Left lobe of liver (tissue), 2 donors: ENCODE data around the gene NCDN. TPM values are rescaled to one million over a fixed set of nuclear protein-coding genes. Genes with fewer than 3 reads are reported as not detected.

Experiments
- ATAC-seq: fragments of 200-7000 bp; cut with Tn5 transposase; one replicate; pipeline ENCODE4 v1.9.1; 2020; ENCODE audit warnings: mild to moderate bottlenecking, moderate library complexity
- DNase-seq: peaks from one replicate; pipeline ENCODE4 v3.0.0-alpha.2; 2020; ENCODE audit warnings: low spot score
- total RNA-seq: library from RNA; stranded (reverse); gene quantifications from one replicate; pipeline ENCODE4 v1.2.1, GENCODE V29; 2021
- donor health status: DM: no; HTN: no; CAD: no; lungs with moderate emphysema.
- donor health status: DM: no; HTN: yes; CAD: no.

The NCDN gene
- total RNA-seq, 1 donor from 2014 or later: 7.0 TPM

DNA sequence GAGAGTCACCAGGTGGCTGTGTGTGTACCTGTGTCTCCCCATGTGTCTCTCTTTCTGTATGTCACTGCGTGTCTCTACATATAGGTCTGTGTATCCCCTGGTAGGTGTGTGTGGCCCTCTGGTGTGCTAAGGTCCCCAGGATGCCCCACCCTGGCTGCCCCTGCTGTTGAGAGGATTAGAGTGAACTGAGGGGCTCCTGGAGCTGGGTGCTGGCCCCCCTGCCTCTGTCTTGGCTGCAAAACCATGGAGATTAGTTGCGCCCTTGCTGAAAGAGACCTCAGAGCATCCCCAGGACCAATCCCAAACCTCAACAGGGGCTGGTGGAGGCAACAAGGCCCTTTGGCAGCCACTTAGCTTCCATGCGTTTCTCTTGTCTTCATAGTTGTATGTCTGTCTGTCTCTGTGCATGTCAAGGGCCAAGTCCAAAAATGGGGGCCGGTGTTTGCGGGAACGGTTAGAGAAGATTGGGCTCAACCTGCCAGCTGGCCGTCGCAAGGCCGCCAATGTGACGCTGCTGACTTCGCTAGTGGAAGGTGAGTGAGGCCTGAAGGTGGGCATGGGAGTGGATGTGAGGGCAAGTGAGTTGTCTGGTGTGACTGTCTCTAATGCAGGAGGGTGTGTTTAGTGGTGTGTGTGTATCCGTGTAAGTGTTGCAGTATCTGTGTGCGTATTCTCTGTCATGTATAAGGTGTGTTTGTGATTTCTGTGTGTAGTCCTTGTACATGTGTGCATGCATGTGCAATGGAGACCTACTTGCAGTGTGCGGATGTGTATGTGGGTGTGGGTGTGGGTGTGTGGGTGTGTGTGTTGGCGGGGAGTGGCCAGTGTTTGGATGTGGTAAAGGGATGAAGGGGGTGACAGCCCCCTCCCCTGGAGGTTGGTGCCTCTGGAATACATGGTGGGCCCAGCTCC is 32.2 kb downstream of the NCDN start:
- DNase-seq: peak; percentile 23
- no peak for ATAC-seq

DNA sequence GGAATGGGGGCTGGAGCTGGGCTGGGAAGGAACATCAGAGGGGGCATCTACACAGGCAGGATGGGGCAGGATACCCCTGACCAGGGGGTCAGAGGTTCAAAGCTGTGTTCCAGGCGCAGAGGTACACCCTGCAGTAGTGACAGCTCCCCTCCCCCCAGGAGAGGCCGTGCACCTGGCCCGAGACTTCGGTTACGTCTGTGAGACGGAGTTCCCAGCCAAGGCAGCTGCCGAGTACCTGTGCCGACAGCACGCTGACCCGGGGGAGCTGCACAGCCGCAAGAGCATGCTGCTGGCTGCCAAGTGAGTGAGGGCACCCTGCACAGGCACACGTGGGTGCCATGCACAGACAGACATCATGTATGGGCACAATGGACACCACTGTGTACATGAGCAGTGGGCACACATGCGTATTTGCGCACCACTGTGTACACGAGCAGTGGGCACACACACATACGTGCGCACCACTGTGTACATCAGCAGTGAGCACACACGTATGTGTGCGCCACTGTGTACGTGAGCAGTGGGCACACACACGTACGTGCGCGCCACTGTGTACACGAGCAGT is 33.0 kb downstream of the NCDN start:
- no peak for ATAC-seq
- peak; percentile 33 for DNase-seq

DNA sequence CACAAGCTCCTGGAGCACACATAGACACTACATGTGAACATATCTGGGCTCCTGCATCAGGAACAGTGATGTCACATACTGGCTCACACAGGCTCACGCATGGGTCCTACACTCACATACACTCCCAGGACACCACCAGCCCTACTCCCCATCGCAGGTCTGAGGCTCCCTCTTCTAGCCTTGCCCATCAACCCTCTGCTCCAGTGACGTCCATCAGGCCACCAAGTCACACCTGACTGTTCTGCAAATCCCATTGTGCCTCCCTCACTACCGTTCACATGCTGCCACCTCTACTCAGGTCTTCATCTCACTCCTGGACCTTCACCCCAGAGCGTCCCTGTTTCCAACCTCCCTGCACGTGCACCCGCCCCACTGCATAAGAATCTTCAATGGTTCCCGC is 33.6 kb downstream of the NCDN start:
- DNase-seq (no peak), ATAC-seq (no peak)

DNA sequence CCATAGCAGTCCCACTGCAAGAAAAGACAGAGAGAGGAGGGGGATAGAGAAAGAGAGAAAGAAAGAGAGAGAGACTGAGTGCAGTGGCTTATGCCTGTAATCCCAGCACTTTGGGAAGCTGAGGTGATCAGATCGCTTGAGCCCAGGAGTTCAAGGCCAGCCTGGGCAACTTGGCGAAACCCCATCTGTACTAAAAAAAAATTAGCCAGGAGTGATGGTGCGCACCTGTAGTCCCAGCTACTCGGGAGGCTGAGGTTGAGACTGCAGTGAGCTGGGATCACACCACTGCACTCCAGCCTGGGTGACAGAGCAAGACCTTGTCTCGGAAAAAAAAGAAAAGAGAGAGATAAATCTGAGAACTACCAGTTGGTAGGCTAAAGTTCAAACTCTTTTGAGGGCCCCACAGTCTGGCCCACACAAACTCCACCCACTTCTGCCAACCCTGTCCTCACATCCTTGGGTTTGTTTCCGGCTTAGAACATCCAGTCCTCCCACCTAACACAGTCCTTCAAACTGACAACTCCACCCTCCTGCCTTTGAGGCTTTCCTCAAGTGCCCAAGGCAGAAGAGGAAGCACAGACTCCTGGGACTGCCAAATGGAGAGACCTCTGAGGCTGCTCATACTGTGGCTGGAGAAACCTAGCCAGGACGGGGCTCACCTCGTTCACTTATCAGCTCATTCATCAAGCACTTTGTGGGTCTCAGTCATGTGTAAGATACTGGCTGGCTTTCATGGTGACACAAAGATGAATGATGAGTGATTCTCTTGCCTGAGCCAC is 35.6 kb downstream of the NCDN start:
- DNase-seq: no peak
- no peak for ATAC-seq

DNA sequence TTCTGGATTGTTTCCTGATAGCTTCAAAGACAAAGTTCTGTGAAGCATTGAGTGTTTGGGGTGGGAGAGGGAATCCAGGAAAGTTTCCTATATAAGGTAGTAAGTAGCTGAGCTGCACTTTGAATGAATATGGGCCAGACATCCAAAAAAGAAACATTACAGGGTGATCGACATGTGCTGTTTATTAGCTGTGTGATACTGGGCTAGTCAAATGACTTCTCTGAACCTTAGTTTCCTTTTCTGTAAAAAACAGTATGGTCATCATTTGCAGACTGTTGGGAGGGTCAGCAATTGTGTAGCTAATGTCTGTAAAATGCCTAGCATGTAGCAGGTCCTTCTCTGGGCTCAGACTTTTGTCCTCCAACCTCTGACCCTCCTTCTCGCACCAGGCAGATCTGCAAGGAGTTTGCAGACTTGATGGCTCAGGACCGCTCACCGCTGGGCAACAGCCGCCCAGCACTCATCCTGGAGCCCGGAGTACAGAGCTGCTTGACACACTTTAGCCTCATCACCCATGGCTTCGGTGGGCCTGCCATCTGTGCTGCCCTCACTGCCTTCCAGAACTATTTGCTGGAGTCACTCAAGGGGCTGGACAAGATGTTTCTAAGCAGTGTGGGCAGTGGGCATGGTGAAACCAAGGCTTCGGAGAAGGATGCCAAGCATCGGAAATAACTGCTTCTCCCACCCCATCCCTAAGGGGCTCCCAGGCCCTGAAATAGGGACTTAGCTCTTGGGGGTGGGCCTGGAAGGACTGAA is 36.6 kb downstream of the NCDN start:
- ATAC-seq (no peak), DNase-seq (no peak)

DNA sequence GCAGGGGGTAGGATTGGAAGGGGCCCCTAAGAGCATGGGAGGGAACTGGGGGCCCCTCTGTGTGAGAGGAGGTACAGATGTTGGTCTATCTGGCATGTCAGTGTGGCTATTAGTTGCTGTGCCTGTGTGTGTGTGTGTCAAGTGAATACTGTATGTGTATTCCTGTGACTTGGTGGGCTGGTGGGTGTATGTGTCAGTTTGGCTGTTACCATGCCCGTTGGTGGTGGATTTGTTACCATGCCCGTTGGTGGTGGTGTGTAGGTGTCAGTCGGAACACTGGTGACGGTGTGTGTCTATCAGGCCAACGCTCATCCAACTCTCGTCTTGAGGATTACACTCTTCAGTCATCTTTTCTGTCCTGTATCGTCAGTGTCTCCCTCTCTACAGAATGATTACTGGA is 38.1 kb downstream of the NCDN start:
- DNase-seq (no peak), ATAC-seq (peak; percentile 28)

DNA sequence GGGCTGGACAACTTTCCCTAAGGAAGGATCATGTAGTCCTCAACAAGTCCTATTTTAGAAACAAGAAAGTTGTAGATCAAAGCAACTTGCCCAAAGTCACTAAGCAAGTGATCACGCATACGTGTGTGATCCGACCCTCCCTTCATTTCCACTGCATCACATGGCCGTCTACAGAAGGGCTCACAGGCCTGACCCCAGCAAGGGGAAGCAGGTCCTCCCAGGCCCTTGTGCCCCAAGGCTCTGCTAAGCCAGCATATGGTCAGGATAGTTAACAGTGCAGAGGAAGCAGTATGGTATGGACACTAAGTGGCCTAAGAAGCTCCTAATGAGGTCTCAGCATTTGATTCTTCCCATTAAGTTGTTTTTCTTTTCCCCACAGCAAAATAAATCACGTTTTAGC is 40.3 kb downstream of the NCDN start:
- no peak for ATAC-seq
- DNase-seq: no peak

DNA sequence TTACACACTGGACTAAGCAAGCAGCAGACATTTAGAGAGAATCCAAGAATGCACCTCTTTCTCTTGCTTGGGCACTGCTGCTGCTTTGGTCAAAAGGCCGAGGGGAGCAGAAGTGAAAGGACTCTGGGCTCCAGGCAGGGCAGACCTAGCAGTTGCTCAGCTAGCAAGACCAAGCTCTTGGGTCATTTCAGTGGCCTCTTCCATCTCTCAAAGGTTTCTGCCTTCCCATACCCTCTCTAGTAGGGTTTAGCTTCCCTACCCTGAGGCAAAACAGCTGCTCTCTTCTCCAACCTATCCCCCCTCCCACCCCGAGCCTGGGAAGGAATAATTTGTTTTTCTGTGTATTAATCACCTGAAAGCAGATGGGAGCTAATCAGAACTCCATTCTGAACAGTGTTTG is 41.3 kb downstream of the NCDN start:
- no peak for ATAC-seq

DNA sequence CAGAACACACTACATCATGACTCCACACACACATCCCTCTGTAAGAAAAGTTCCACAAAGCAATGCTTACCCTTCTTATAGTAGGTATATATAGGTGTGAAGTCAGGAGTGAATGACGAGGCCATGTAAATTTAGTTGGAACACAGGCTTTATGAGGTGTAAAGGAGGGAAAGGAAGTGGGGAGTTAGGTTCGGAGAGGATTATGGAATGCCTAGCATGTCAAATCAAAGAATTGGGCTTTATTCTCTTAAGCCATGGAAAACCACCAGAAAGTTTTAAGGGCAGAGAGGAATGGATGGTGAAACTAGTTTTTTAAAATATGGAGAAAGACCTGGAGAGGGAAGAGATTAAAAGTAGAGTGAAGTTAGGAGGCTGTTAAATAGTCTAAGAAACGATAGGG is 41.8 kb downstream of the NCDN start:
- ATAC-seq: no peak

More for the DNA sequence above, 41.3 kb downstream of the NCDN start:
- no peak for DNase-seq

DNA sequence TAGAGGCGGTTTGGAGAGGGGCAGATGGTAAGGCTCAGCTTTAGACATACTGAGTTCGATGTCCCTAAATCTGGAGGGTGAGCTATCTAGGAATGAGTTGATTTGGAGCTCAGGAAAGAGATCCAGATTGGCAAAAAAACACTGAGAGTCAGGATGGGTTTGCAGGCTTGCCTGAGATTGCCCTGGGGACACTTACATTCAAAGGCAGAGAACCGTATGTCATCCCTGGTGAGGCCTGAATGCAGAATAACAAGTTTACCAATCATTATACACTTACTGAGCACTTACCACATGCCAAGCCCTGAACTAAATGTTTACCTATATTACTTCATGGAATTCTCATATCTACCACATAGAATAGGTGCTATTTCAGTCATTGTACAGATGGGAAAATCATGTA is 43.0 kb downstream of the NCDN start:
- no peak for ATAC-seq
- DNase-seq: no peak

More for the DNA sequence above, 41.8 kb downstream of the NCDN start:
- no peak for DNase-seq

DNA sequence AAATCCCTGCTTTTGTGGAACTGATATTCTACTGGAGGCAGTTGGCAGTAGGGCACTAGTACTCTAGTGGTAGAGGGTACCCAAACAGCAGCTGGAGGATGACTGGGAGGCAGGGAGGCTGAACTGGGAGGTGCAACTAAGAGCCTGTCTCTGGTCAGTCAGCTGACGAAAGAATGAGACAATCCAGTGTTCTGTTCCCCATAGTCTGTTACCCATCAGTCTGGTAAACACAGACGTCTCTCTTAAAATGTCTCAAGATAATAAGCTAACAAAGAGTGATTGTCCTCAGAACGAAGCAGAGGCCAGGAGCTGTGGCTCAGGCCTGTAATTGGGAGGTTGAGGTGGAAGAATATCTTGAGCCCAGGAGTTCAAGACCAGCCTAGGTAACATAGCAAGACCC is 45.9 kb downstream of the NCDN start:
- ATAC-seq (no peak), DNase-seq (no peak)

DNA sequence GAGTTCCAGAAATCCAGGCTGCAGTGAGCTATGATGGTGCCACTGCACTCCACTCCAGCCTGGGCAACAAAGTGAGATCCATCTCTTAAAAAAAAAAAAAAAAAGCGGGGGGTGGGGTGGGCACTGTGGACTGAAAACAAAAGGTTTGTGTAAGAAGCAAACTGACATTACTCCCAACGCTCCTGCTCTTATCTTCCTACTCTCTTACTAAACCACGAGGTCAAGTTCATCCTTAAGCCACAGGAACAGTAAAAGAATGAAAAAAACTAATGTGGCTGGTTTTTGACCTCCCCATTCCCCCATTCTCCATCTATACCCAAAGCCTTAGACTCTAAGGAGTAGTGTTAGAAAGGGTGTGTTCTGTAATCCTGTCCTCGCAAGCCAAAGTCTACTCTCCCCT is 46.3 kb downstream of the NCDN start:
- ATAC-seq (no peak), DNase-seq (no peak)

DNA sequence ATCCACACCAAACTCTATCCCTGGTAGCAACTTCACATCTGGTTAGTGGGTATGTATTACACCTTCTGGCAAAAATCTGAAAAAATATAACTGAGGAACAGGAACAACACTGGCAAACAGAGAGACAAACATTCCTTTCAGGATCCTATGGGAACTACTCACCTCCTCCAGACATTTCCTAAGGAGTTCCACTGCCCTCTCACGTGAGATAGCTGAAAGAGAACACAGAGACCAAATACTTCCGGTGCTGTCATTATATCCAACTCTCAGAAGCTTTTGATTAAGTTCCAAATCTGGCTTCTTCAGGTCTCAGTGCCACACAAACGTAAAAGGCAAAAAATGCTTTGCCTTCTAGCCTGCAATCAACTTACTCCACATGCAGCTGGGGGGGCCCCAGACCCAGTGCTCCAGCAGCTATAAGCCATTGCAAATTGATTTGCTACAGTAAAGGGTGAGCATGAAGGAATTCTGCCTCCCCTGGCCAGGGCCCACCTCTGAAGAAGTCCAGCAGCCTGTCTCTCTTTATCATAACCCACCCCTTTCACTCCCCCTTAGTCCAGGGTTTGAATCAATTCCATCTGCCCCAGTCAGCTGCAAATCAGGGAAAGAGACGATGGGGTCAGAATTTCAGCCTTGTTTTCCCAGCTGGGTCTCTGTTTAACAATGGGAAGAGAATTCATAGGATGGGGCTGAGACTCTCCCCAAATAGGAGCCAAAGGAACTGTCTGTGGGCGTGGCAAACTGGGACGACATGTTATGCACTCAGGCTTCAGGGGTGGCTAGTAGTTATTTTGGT is 47.7 kb downstream of the NCDN start:
- ATAC-seq (no peak), DNase-seq (no peak)

DNA sequence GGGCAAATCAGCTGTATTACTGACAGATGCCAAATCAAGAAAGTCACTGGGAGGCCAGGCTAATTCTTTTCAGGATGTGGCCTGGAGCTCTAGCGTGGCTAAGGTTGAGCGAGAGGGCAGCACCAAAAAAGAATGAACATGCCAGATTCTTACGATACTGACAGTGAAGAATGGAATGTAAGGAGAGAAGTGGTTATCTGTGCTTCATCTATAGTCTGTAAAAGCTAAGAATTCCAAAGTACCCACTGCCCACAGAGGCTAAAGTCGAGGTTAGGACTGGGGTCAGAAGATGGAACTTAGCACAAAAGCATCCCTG is 48.2 kb downstream of the NCDN start:
- ATAC-seq (no peak), DNase-seq (no peak)

DNA sequence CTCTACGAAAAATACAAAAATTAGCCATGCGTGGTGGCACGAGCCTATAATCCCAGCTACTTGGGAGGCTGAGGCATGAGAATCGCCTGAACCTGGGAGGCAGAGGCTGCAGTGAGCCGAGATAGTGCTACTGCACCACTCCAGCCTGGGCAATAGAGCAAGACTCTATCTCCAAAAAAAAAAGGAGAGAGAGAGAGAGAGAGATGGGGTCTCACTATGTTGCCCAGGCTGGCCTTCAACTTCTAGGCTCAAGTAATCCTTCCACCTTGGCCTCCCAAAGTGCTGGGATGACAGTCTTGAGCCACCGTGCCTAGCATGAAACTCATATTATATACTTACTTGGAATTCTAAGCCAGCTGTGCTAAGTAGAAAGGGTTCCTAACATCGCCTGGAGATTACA is 54.1 kb downstream of the NCDN start:
- no peak for ATAC-seq

DNA sequence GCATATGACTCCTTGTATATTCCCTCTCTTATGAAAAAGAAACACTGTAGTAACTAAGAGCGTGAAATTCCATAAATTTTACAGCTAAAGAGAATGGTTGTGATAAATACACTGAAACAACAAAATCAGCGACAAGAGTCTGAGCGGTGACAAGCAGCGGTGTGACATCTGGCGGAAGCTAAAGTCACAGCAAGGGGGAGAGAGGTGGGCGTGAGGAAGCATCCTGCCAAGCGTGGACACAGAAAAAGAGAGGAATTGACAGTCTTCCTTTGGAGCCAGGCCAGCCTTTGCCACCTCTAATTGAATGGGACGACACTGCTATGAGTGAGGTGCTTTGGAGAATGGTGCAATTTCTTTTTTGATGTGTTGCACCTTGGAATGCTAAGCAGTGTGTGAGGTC is 57.8 kb downstream of the NCDN start:
- ATAC-seq: no peak
- DNase-seq: no peak

More for the DNA sequence above, 54.1 kb downstream of the NCDN start:
- no peak for DNase-seq
